Activated CD8-positive, alpha-beta memory T cell treated with anti-CD3 and anti-CD28 coated beads, Interleukin-2, amount 50 U/mL, for 24 hours (primary cell): ENCODE measurements around the gene EHD3.

Source experiments
- DNase-seq: peaks from one replicate; pipeline ENCODE4 v3.0.0-alpha.2; 2020; ENCODE audit errors: extremely low read depth

Gene EHD3

DNA sequence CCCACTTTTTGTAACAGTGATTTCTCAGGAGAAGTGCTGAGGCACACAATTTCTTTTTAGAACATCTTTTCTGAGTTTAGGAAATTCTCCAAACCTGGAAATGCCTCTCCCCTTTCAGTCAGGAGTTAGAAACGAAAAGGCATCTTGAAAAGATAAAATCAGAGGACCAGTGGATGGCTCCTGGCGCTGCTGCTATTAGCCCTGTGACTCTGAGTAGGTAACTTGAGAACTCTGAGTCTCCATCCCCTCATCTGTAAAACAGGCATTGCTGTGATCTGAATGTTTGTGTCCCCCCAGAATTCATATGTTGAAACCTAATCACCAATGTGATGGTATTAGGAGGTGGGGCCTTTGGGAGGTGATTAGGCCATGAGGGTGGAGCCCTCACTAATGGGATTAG, 50.2 kb downstream of the EHD3 start:
- DNase-seq, result no peak

- no peak for DNase-seq
These were observed 52.3 kb downstream of the EHD3 start for GRCh38 chr2:31286230-31286629.

GRCh38 chr2:31286961-31287550, 53.1 kb downstream of the EHD3 start:
- no peak for DNase-seq

DNA sequence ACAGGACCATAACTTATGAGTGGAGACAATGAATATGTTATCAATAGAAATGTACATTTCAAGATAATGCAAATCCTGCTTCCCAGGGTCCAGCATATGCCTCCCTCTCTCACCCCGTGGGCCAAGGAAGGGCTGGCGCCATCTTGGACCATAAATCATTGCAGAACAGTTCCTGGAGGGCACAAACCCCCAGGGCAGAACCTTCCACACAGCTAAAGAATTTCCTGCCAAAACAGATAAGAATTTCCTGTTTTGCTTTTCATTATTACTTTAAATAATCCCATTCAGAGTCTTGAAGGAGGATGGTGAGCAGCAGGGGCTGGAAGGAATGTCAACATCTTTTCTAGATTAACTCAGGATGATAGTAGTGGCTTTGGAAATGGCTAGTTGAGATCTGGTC, 53.7 kb downstream of the EHD3 start:
- DNase-seq, result no peak

GRCh38 chr2:31294196-31294595, 60.2 kb downstream of the EHD3 start:
- DNase-seq, result no peak

DNA sequence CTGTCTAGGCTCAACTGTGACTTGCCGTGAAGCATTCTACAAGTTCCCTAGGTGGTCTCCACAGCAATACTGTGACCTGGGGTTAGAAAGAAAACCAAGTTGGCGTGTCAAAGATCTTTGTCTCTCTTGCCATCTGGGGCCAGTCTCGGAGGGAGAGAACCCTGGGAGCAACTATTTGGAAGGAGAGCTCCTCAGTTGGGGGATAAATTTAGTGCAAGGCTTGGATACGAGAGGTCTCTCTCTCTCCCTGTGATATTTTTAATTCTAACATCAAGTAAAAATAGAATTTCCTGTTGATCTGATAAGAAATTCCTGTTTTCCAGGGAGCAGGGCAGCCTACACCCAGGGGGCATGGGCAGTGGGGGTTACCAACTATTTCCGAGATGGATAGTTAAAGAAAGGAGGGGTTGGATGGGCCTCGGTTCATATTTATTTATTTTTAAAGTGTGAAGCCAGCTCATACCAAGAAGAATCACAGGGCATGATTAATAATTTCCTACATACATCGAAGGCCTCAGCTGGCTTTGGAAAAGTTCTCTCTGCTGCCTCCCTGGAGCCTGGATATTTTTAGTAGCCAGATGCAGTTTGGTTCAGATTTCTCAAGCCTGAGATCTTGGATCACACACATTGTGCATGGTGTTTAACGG, 62.8 kb downstream of the EHD3 start:
- DNase-seq, result no peak

- no peak for DNase-seq
These were observed 63.8 kb downstream of the EHD3 start for GRCh38 chr2:31297751-31298150.

- DNase-seq, result no peak
These were observed 65.6 kb downstream of the EHD3 start for GRCh38 chr2:31299547-31299946.

- no peak for DNase-seq
These were observed 66.4 kb downstream of the EHD3 start for GRCh38 chr2:31300309-31300708.

DNA sequence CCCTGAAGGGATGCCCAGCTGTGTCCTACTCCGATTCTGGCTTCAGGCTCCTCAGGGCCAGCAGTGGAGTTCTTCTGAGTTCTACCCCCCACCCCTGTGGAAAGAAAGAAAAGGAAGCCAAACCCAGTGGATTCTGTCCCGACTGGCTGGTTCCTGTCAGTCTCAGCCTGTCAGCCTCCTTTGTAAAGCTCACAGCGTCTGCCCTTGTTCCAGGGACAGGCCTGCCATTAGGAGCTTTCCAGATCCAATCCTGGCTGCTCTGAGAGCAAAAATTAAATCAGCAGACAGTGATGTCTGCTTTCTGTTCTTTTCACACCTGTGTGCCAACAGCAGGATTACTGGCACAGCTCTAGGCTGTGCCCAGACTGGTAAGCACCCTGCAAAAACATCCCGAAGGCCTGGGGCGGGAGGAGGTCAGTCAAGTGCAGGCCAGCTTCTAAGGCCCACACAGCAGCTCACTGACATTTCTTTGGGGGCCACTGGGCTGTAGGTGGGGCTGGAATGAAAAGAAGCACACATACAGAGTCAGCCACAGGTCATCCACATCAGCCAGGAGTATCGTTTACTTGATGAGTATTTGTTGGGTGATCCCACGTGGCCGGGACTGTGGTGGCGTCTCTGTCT, 69.1 kb downstream of the EHD3 start:
- DNase-seq, result no peak

DNA sequence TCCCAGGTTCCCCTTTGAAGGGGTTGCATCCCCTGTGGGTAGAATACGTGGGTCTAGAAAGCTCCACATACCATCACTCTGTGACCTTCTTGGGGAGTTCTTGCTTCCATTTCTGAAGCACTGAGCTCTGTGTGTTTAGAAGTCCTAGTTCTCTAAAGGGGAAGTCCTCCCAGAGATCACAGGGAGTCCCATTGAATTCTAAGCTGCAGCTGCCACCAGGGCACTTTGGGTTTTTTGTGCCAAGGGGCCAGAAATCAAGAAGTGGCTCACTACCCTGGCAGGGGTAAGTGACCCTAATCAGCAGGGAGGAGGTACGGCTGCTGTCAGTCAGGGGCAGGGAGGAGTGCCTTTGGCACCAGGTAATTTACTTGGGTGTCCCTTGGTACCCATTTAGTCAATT, 70.9 kb downstream of the EHD3 start:
- no peak for DNase-seq

GRCh38 chr2:31312898-31313297, 78.9 kb downstream of the EHD3 start:
- DNase-seq, result no peak

DNA sequence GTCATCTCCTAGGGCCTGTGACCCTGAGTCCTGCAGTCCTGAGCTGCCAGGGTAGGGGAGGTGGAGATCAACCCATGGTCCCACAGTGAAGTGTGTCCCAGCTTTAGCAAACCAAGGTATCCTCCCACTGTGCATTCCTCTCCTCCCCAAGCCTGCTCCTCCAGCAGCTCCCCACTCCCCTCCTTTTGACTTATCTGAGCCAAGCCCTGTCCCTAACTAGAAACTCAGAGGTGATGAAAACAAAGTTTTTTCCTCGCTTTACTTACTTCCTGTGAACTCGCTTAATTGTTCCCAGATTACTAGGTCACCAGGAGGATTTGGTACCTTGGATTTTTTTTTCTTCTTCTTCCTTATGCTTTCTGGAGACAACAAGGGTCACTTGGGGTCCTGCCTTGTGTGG, 80.8 kb downstream of the EHD3 start:
- DNase-seq, result no peak

GRCh38 chr2:31317396-31317795, 83.4 kb downstream of the EHD3 start:
- DNase-seq, result no peak

GRCh38 chr2:31318361-31319336, 84.7 kb downstream of the EHD3 start:
- DNase-seq, result no peak
